ENCODE results near the gene UNC5A. TPM values are rescaled to one million over a fixed set of nuclear protein-coding genes. Genes with fewer than 3 reads are reported as not detected.

Gene UNC5A
- total RNA-seq, 1 experiment from 2014 or later: 10.1 TPM

DNA sequence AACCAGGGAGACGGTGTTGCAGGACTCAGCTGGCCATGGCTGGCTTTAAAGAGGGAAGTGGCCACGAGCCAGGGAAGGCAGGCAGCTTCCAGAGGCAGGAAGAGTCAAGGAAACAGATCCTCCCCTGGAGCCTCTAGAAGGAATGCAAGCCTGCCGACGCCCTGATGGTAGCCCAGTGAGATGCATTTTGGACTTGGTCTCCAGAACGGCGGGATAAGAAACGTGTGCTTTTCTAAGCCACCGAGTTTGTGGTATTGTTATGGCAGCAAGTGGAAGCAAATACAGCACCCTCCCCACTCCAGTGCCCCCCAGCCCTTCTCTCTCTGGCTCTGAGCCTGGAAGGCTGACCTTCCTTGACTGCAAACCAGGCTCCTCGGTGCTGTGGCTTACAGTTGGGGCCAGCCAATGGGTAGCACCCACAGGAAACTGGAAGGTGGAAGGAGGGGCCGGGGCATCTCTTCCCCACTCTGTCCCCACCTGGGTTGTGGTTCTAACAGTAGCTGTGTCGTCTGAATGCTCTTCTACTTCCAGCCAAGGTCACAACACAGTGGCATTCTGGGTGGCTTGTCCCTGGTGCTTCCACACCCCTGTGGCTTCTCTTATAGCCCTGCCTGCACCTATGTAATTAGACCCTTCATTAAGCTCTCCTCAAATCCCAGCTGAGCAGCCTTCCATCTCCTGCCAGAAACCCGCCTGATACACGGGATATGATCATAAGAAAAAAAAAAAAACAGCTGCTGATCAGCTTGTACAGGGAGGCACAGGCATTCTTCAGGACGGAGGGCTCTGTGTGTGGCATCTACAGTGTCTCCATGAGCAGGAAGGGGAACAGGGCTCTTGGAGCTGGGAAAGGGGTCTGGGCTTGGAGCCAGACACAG is 29.9 kb upstream of the UNC5A start:
- H2AFZ ChIP-seq (ENCODE audit: low read depth, low read length, poor library complexity, severe bottlenecking): no peak overlapping the region
- TF ChIP-seq SRF (IDR thresholded peaks at IDR 0.05; ENCODE audit: low read depth): no peak
- no peak overlapping the region for H3K27ac ChIP-seq (ENCODE audit: low read depth, low read length)
- H3K9me2 ChIP-seq (ENCODE audit: insufficient read depth): no peaks in the 10 kb centered on the region
- DNase-seq (ENCODE audit: low read depth, low spot score): no peak
- CTCF ChIA-PET: no interaction called here
- H3K4me2 ChIP-seq (ENCODE audit: low read length): peak overlapping the region; percentile 32
- POLR2A ChIA-PET: no interaction called here
- H3K4me1 ChIP-seq (ENCODE audit: control insufficient read depth in 1 of 2, insufficient read depth in 2 of 2, low read length in 2 of 2): peaks cover 8 to 33% of the 10 kb centered on the region in 2 experiments
- intact Hi-C loops (cut with micrococcal nuclease): no loop called here
- RAD21 ChIA-PET (ENCODE audit: low non-redundant PET in 1 of 2, low total read pairs in 2 of 2, uncharacterized antibody in 2 of 2, unreplicated experiment in 2 of 2): no interaction called here
- no peaks in the 10 kb centered on the region for H3K9me3 ChIP-seq (ENCODE audit: control insufficient read depth in 1 of 2, insufficient read depth in 1 of 2, low read depth in 1 of 2, low read length in 2 of 2)
- H3K4me3 ChIP-seq (replicated peaks in 1 of 2; ENCODE audit: low read depth in 1 of 2, low read length in 2 of 2): no peak overlapping the region
- no peaks in the 10 kb centered on the region for H3K27me3 ChIP-seq (ENCODE audit: insufficient read depth, low read length)
- BruUV-seq (replicated peaks): no TSS peak
- no peak overlapping the region for H3K9ac ChIP-seq (ENCODE audit: low read length)
- H3K36me3 ChIP-seq (ENCODE audit: control insufficient read depth in 1 of 2, insufficient read depth in 2 of 2, low read length in 2 of 2): no peaks in the 10 kb centered on the region
- no peaks in the 10 kb centered on the region for H4K20me1 ChIP-seq (ENCODE audit: insufficient read depth)
- no peaks in the 10 kb centered on the region for H3K79me2 ChIP-seq (ENCODE audit: insufficient read depth, low read length)
- no peak for ATAC-seq

DNA sequence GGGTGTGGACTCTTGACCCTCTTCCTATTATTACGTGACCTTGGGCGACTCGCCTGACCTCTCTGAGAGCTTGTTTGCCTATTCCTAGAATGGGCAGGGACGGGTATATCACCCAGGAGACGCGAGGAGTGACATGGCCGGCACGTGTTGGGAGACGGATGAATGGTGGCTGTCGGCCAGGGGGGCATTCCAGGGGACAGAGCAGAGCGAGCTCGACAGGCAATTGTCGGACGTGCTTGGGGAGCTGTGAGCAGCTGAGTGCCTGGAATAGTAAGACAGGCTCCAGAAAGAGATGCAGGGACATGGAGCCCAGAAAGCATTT is 29.3 kb upstream of the UNC5A start:
- ChIA-PET CTCF (no interaction called here), POLR2A (no interaction called here), RAD21 (ENCODE audit: low non-redundant PET in 1 of 2, low total read pairs in 2 of 2, uncharacterized antibody in 2 of 2, unreplicated experiment in 2 of 2) (no interaction called here)
- H3K9me2 ChIP-seq (ENCODE audit: insufficient read depth): no peaks in the 10 kb centered on the region
- H3K36me3 ChIP-seq (ENCODE audit: control insufficient read depth in 1 of 2, insufficient read depth in 2 of 2, low read length in 2 of 2): no peaks in the 10 kb centered on the region
- H4K20me1 ChIP-seq (ENCODE audit: insufficient read depth): no peaks in the 10 kb centered on the region
- no peak overlapping the region for H3K27ac ChIP-seq (ENCODE audit: low read depth, low read length)
- H3K4me3 ChIP-seq (replicated peaks in 1 of 2; ENCODE audit: low read depth in 1 of 2, low read length in 2 of 2): no peak overlapping the region
- no peak overlapping the region for H2AFZ ChIP-seq (ENCODE audit: low read depth, low read length, poor library complexity, severe bottlenecking)
- no peak for TF ChIP-seq EGR1 (IDR thresholded peaks at IDR 0.05; ENCODE audit: low read depth)
- no peak for TF ChIP-seq EZH2 (IDR thresholded peaks at IDR 0.05)
- TF ChIP-seq, protein P1, sequence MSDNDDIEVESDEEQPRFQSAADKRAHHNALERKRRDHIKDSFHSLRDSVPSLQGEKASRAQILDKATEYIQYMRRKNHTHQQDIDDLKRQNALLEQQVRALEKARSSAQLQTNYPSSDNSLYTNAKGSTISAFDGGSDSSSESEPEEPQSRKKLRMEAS (IDR thresholded peaks at IDR 0.05): no peak
- H3K4me1 ChIP-seq (ENCODE audit: control insufficient read depth in 1 of 2, insufficient read depth in 2 of 2, low read length in 2 of 2): peaks cover 8 to 33% of the 10 kb centered on the region in 2 experiments
- no peaks in the 10 kb centered on the region for H3K79me2 ChIP-seq (ENCODE audit: insufficient read depth, low read length)
- no peak overlapping the region for H3K4me2 ChIP-seq (ENCODE audit: low read length)
- no peak overlapping the region for H3K9ac ChIP-seq (ENCODE audit: low read length)
- BruUV-seq (replicated peaks): no TSS peak
- no peaks in the 10 kb centered on the region for H3K9me3 ChIP-seq (ENCODE audit: control insufficient read depth in 1 of 2, insufficient read depth in 1 of 2, low read depth in 1 of 2, low read length in 2 of 2)
- DNase-seq (ENCODE audit: low read depth, low spot score): no peak
- ATAC-seq: no peak
- H3K27me3 ChIP-seq (ENCODE audit: insufficient read depth, low read length): no peaks in the 10 kb centered on the region
- intact Hi-C loops (cut with micrococcal nuclease): no loop called here
